ENCODE measurements around the gene MPG. TPM values are rescaled to one million over a fixed set of nuclear protein-coding genes. Genes with fewer than 3 reads are reported as not detected.
"Not testable (repeated sequence)": the region's sequence is repeated elsewhere in the genome, so short reads cannot be mapped to it uniquely, and the experiment has no call there.

Gene MPG
- total RNA-seq, 1 donor from 2014 or later = 91.1 TPM

DNA sequence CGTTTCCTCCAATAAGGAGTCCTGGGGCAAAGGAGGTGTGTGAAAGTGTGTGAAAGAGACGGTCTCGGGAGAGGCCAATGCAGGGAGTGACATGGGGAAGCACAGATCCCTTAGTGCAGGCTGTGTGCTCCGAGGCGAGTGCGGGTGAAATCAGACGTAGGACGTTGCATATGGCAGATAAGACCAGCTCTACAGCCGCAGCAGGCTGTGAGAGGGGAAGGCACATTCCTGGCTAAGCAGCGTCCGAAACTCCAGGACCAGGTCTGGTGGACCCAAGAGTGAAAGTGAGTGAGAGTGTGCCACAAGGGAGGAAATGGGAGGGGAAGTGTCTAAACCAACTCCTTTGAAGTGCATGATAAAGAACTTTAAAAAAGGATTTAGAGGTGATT is 36.0 kb upstream of the MPG start:
- Histone ChIP-seq H3K36me3 (ENCODE audit: control insufficient read depth, insufficient read depth, low read length) (peaks cover 5% of the 10 kb centered on the region), H3K27me3 (ENCODE audit: control insufficient read depth, insufficient read depth, low read length) (no peaks in the 10 kb centered on the region), H3K4me3 (ENCODE audit: low read depth, low read length) (no peak overlapping the region)
- no peak for DNase-seq (ENCODE audit: low read depth)
- FAIRE-seq = no peak
- TF ChIP-seq, protein P1, sequence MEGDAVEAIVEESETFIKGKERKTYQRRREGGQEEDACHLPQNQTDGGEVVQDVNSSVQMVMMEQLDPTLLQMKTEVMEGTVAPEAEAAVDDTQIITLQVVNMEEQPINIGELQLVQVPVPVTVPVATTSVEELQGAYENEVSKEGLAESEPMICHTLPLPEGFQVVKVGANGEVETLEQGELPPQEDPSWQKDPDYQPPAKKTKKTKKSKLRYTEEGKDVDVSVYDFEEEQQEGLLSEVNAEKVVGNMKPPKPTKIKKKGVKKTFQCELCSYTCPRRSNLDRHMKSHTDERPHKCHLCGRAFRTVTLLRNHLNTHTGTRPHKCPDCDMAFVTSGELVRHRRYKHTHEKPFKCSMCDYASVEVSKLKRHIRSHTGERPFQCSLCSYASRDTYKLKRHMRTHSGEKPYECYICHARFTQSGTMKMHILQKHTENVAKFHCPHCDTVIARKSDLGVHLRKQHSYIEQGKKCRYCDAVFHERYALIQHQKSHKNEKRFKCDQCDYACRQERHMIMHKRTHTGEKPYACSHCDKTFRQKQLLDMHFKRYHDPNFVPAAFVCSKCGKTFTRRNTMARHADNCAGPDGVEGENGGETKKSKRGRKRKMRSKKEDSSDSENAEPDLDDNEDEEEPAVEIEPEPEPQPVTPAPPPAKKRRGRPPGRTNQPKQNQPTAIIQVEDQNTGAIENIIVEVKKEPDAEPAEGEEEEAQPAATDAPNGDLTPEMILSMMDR (IDR thresholded peaks at IDR 0.05; ENCODE audit: insufficient read depth, low read length, severe bottlenecking) = no peak

DNA sequence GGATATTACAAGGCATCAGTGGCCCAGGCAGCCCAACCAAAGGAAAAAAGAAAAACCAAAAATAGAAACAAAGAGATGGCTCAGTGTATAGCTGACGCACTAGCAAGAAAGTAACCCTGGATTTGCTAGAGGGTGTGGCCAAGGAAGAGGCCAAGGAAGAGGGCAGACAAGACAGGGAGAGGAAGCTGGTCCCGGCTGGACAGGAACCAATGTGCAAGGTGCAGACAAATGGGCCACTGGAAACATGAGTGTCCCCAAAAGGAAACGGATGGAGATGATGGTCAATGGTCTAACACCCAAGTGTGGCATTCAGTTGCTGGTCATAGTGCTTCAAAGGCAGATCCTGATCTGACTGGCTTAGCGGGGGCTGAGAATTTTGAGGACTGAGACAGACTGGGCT is 35.3 kb upstream of the MPG start:
- Histone ChIP-seq H3K4me3 (ENCODE audit: low read depth, low read length) (no peak overlapping the region), H3K36me3 (ENCODE audit: control insufficient read depth, insufficient read depth, low read length) (peaks cover 7% of the 10 kb centered on the region)
- no peak for FAIRE-seq

DNA sequence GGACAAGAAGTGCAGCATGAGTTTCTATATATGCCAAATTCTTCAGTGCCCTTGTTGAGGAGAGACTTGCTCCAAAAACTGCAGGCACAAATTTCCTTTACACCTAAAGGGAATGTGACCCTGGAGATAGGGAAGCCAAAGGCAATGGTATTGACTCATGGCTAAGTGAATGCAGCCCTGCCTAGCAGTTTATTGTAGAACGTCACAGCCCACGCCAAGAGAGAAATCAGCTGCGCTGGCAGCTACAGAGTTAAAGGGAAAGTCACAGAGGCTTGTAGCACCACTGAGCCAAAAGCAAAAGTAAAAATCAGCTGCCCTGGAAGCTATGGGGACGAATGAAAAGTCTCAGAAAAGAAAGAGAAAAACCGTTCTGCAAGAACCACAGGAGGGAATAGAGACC is 34.7 kb upstream of the MPG start:
- DNase-seq (ENCODE audit: low read depth) (no peak), FAIRE-seq (no peak)
- no peak overlapping the region for H3K4me3 ChIP-seq (ENCODE audit: low read depth, low read length)
- TF ChIP-seq, protein P1 (IDR thresholded peaks at IDR 0.05; ENCODE audit: insufficient read depth, low read length, severe bottlenecking) = no peak
- H3K27me3 ChIP-seq (ENCODE audit: control insufficient read depth, insufficient read depth, low read length) = no peaks in the 10 kb centered on the region
- H3K36me3 ChIP-seq (ENCODE audit: control insufficient read depth, insufficient read depth, low read length) = peaks cover 10% of the 10 kb centered on the region

More for the DNA sequence above, 35.3 kb upstream of the MPG start:
- TF ChIP-seq, protein P1 (IDR thresholded peaks at IDR 0.05; ENCODE audit: insufficient read depth, low read length, severe bottlenecking) = no peak
- DNase-seq (ENCODE audit: low read depth) = no peak
- no peaks in the 10 kb centered on the region for H3K27me3 ChIP-seq (ENCODE audit: control insufficient read depth, insufficient read depth, low read length)

DNA sequence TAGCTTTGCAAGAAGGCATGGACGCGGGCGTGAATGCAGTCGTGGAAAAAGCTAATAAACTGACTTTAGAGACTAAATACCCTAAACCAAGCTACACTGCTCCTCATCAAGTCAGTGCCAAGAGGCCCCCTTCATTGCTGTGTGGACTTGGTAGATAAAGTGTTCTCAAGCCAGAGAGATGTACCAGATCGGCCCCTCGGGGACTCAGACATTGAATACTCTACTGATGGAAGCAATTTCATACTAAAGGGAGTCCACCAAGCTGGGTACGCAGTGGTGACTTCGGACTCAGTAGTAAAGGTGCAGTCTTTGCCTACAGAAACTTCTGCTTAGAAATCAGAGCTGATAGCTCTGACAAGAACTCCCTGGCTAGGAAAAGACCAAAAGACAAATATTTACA is 33.4 kb upstream of the MPG start:
- no peaks in the 10 kb centered on the region for H3K27me3 ChIP-seq (ENCODE audit: control insufficient read depth, insufficient read depth, low read length)
- FAIRE-seq = no peak
- H3K36me3 ChIP-seq (ENCODE audit: control insufficient read depth, insufficient read depth, low read length) = peaks cover 10% of the 10 kb centered on the region
- DNase-seq (ENCODE audit: low read depth) = no peak
- TF ChIP-seq, protein P1 (IDR thresholded peaks at IDR 0.05; ENCODE audit: insufficient read depth, low read length, severe bottlenecking) = no peak
- H3K4me3 ChIP-seq (ENCODE audit: low read depth, low read length) = no peak overlapping the region

DNA sequence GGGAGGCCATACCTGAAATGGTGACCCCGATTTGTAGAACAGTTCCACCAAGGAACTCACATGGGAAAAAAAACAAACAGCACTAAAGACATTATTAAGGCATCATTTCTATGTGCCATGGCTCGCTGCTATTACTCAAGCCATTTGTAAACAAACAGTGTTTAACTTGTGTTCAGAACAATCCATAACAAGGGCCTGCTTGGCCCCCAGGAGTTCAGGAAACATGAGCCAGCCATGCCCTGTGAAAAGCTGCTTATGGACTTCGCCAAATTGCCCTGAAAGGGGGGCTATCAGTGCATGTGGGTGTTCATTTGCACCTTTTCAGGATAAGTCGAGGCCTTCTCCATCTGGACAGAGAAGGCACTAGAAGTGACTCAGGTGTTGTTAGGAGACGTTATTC is 32.6 kb upstream of the MPG start:
- Histone ChIP-seq H3K27me3 (ENCODE audit: control insufficient read depth, insufficient read depth, low read length) (no peaks in the 10 kb centered on the region), H3K36me3 (ENCODE audit: control insufficient read depth, insufficient read depth, low read length) (peaks cover 10% of the 10 kb centered on the region), H3K4me3 (ENCODE audit: low read depth, low read length) (no peak overlapping the region)
- DNase-seq (ENCODE audit: low read depth) (peak; percentile 8), FAIRE-seq (no peak)
- TF ChIP-seq, protein P1 (IDR thresholded peaks at IDR 0.05; ENCODE audit: insufficient read depth, low read length, severe bottlenecking) = no peak

DNA sequence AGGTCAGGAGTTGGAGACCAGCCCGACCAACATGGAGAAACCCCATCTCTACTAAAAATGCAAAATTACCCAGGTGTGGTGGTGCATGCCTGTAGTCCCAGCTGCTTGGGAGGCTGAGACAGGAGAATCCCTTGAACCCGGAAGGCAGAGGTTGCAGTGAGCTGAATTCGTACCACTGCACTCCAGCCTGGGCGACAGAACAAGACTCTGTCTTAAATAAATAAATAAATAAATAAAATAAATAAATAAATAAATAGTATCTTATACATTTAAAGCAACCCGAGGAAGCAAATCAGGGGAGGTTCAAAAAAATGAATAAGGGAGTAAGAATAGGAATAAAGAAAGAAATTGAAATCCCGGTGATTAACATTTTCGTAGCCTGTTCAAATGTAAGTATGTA is 31.5 kb upstream of the MPG start:
- not testable (repeated sequence) for FAIRE-seq; H3K27me3 ChIP-seq (ENCODE audit: control insufficient read depth, insufficient read depth, low read length); H3K36me3 ChIP-seq (ENCODE audit: control insufficient read depth, insufficient read depth, low read length); DNase-seq (ENCODE audit: low read depth); H3K4me3 ChIP-seq (ENCODE audit: low read depth, low read length)

Data from bronchial epithelial cell (primary cell).